ENCODE results near the gene CCDC88C.
A peak's percentile ranks its signal among the peaks of the same experiment; 100 is the strongest.
"Not testable (repeated sequence)": the region's sequence is repeated elsewhere in the genome, so short reads cannot be mapped to it uniquely, and the experiment has no call there.

The CCDC88C gene

DNA sequence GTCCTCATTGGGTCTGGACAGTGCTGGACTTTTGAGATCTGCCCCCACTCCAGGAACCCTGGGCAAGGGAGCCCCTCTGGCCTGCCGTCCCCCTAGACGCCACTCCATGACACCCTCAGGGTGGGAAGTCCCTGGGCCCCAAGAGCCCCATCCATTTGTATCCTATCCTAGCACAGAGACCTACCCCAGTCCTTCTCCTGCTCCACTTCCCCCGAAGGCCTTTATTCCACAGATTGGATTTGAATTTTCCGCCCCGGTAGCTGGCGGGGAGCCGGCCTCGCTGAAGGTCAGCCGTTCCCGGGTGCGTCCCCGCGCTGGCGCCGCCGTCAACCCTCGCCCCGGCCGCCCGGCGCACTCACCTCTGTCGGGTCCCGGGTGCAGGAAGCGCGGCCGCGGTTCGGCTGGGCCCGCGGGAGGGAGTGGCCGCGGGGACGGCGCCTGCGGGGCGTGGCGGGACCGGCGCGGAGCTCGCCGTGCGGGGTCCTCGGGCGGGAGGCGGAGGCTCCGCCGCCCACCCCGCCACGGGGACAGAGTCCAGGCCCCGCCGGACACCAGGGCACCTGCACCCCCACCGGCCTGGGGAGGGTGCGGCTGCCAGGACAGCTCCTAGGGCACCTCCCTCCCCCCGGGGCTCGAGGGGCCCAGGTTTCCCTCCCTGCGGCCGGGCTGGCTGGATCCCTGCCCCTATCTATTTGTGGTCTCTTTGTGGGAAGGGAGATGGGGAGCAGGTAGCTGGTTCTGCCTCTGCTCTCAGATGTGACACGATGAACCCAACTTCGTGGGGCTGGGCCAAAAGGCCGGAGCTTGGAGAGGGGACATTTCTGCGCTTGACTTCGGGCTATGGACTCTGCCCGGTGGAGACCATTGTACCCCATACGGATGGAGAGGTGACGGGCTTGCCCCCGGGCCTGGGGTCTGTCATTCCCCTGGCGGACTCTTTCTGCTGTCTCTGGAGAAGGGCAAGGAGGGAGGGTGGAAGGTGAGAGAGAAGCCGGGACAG lies 153.2 kb downstream of the CCDC88C start:
- DNase-seq = no peak

DNA sequence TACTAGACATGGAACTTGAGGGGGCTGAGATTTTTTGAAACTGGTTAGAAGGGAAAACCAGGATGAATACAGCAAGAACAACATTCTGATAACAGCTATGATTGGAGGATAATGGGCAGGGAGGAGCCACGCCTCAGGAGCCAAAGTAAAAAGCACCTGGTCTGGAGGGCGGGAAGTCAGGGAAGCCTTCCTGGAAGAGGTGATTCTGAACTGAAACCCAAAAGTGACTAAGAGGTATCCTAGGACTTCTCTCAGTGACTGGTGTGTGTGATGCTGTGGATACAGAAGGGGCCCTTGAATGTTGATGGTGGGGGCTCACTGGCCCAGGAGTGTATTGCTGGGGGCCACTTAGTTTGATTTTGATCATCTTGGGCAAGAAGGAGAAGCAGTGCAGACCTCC lies 154.3 kb downstream of the CCDC88C start:
- DNase-seq = no peak

GRCh38 chr14:91261986-91262549 lies 155.6 kb downstream of the CCDC88C start:
- DNase-seq = no peak

DNA sequence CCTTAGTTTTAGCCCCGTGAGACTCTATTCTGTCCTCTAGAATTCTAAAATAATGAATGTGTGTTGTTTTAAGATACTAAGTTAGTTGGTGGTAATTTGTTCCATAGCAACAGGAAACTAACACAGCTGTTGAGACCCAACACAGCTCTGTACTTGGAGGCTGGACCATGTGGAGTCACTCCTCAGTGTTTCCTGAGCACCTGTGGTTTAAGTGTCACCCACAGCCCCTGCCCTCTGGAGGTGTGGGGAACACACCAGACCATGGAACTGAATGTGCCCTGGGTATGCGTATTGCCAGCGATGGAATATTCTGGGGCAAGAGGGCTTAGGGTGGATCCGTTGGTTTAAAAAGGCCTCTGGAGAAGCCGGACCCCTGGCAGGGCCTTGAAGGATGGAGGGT lies 156.5 kb downstream of the CCDC88C start:
- DNase-seq = peak; percentile 40

GRCh38 chr14:91258876-91259275 lies 158.7 kb downstream of the CCDC88C start:
- no peak for DNase-seq

GRCh38 chr14:91258011-91258618 lies 159.5 kb downstream of the CCDC88C start:
- DNase-seq = no peak

DNA sequence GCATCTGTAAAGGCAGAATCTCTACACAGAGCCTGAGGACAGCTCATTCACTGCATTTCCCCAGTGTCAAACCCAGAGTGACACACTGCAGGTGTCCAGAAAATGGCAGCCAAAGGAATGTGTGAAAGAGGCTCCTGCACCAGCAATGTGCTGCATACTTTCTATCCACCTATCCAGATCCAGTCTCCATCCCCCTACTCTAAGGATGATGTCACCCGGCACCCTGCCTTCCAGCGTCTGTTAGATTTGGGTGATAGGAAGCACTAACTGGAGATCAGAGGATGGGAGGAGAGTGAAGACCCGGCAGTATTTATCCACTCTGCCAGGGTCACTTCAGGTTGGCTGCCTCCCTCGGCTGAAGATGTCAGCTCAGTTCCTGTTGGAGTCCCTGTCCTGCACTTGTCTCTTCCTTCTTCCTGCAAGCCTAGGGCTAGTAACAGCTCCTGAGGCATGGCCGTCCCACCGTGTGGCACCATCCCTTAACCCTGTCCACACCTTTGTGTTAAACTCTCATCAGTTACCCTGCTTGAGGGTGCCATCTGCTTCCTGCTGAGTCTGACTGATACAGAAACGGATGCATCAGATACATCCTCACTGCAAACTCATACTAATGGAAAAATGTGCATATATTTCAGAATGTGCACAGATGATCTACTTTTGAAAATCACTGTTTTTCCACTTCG lies 160.2 kb downstream of the CCDC88C start:
- no peak for DNase-seq

DNA sequence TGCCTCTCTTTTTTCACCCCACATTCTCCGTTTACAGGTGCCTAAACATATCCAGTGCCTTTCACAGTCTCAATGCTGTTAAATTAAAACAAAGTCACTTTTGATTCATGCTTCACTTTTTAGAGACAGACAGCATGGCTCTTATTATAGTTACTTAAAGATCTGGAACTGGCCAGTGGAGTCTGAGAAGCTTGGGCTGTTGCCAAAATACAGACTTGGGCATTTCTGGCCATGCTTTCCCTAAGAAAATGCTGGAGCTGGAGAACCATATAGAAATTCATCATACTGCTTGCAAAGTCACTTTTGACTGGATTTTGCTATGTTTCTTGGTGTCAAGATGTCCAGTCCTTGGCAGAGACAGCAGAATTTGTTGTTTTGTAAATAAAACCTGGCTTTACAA lies 161.0 kb downstream of the CCDC88C start:
- no peak for DNase-seq

GRCh38 chr14:91255026-91255695 lies 162.5 kb downstream of the CCDC88C start:
- no peak for DNase-seq

- no peak for DNase-seq
Measured at GRCh38 chr14:91254461-91254860, 163.2 kb downstream of the CCDC88C start.

GRCh38 chr14:91253795-91254323 lies 163.8 kb downstream of the CCDC88C start:
- DNase-seq = no peak

- DNase-seq = peak; percentile 30
Measured at GRCh38 chr14:91252871-91253794, 164.5 kb downstream of the CCDC88C start.

- DNase-seq = no peak
Measured at GRCh38 chr14:91250912-91251311, 166.7 kb downstream of the CCDC88C start.

- peak; percentile 47 for DNase-seq
Measured at GRCh38 chr14:91249841-91250616, 167.6 kb downstream of the CCDC88C start.

GRCh38 chr14:91246051-91246852 lies 171.4 kb downstream of the CCDC88C start:
- peak; percentile 78 for DNase-seq

- DNase-seq = not testable (repeated sequence)
Measured at GRCh38 chr14:91245616-91246015, 172.0 kb downstream of the CCDC88C start.

DNA sequence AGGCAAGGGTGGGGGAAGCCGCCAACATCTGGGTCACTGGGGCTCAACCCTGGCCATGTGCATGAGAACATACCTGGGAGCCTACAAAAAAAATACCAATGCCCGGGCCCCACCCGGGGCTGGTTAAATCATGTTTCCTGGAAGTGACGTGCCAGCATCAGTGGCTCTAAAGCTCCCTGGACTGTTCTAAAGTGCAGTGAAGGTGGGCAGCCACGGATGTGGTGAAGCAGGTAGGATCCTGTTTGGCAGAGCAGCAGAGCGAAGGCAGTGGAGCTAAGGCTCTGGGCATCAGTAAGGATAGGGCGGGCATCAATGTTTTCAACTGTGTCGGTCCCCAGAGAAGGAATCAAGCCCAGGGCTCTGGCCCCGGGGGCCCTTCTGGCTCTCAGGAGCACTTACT lies 172.6 kb downstream of the CCDC88C start:
- DNase-seq = peak; percentile 66

DNA sequence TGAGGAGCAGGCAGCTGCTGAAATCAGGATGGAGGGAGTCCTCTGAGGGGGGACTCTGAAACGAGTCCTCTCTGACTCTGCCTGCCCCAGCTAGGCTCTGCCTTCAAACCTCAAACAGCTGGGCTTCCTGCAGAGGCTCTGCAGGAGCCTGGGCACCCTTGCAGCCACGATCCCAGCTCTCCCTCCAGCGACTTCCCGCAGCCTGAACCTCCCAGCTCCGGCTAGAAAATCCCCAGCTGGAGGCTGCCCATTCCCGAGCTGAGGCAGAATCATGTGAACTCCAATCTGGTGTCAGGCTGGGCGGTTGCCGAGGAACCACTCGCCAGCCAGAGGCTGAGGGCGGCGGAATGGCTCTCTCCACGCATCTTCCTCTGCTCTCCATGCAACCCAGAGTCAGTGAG lies 173.1 kb downstream of the CCDC88C start, which contains the start of gene GPR68:
Gene GPR68 (minus strand): TSS at position 204 of the 401 bp plus-strand sequence. CDS start 9,654 bp downstream, outside the sequence.
- peak; percentile 24 for DNase-seq

DNA sequence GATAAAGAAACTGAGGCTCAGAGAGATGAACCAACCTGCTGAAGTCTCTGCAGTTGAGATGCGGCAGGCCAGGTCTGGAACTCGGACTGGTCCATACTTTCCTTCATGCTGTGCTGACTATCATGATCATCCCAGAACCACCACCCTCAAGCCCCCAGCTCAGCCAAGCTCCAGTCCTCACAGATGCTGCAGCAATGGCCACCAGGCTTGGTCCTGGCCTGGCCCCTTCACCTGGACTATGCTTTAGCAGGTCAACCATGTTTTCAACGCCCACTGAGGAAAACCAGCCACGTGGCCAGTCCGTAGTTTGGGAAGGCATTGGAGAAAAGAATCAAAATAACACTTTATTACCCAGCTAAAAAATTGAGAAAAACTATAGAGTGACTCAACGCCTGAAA lies 174.5 kb downstream of the CCDC88C start:
- no peak for DNase-seq
